Erythroblast (primary cell): ENCODE measurements around the gene ATP8A1.

ENCODE experiments used
- GATA1 ChIP-seq: IDR thresholded peaks from 2 replicates; pipeline ENCODE4 v1.6.1; 2011; ENCODE audit warnings: low read depth, mild to moderate bottlenecking, control low read depth, low read length, moderate library complexity
- POLR2A ChIP-seq: IDR thresholded peaks from 2 replicates; pipeline ENCODE4 v1.6.1; 2011; ENCODE audit warnings: mild to moderate bottlenecking, low read length

DNA sequence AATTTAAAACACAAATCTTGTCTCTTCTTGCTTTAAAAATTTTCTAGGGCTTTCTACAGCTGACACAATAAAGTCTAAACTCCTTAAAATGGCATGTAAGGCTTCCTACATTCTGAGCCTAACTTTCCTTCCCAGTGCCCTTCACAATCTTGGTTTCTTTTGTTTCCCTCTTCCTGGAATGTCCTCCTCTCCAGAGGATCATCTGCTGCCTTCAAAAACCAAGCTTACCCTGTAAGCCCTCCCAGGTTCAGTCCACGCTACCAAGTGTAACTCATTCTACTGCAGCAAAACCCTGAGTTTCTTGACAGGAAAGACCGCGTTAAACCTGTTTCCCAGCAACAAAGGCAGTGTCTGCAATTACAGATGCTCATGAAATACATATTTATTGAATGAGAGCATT, 168.4 kb downstream of the ATP8A1 start:
- TF ChIP-seq POLR2A (no peak), GATA1 (no peak)
